Activated CD4-positive, alpha-beta T cell treated with anti-CD3 and anti-CD28 coated beads, Interleukin-2, Interleukin-6, amounts not matched to agents 100 ng/mL and 50 ng/mL, durations not matched to agents 16 hours and 8 hours (primary cell): ENCODE results near the gene M6PR.
"Not testable (repeated sequence)": the region's sequence is repeated elsewhere in the genome, so short reads cannot be mapped to it uniquely, and the experiment has no call there.

Source experiments
- DNase-seq: peaks from one replicate; pipeline ENCODE4 v3.0.0-alpha.2; 2020

The M6PR gene

GRCh38 chr12:8950702-8951478 lies 1.4 kb upstream of the M6PR start:
- no peak for DNase-seq

- DNase-seq, result no peak
These were observed 729 bp upstream of the M6PR start for GRCh38 chr12:8950221-8950527.

DNA sequence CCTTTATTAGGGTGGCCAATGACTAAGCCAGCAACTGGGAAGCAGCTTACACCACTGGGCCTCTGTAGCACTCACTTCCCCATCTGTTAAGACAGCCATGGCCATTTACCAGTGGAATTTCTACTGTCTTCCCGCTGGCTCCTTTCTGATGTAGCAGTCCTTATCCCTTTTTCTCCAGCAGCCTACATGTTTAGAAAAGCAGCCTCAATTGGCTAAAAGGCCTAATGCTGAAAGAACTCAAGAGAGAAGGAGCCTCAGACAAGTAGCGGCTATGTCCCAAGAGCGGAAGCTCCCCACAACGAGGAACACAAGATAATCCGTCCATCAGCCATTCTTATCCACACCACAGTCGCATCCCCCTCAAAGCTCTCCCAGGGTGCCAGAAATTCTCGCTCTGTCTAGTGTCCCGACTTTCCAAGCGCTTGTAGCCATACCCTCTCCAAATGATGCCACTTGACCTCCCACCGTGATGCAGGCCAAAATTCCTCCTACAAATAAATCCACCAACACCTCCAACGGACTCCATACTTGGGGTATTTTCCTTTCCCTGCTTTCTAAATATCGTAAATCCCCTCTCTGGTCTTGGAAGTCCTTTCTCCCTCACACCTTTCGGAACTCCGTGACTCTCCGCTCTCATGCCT lies 624 bp downstream of the M6PR start:
- peak; percentile 35 for DNase-seq

DNA sequence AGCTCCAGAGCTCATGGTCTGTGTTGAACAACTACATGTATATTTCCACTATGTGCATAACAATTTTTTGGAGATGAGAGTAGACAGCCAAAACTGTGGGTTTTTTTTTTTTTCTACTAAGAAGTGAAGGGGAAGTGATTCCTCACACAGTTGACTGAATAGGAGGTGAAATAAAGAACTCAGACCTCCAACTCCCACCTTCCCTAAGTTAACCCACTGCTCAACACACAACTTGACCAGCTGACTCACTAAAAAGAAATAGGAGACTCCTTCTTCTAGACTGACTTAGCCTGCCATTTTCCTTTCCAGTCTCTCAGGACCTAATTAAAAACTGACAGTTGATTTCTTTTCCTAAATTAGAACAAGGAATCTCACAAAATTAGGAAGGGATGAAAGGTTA lies 1.7 kb downstream of the M6PR start:
- no peak for DNase-seq

GRCh38 chr12:8946733-8947132 lies 2.7 kb downstream of the M6PR start:
- DNase-seq, result no peak

GRCh38 chr12:8943565-8944186 lies 5.8 kb downstream of the M6PR start:
- no peak for DNase-seq

DNA sequence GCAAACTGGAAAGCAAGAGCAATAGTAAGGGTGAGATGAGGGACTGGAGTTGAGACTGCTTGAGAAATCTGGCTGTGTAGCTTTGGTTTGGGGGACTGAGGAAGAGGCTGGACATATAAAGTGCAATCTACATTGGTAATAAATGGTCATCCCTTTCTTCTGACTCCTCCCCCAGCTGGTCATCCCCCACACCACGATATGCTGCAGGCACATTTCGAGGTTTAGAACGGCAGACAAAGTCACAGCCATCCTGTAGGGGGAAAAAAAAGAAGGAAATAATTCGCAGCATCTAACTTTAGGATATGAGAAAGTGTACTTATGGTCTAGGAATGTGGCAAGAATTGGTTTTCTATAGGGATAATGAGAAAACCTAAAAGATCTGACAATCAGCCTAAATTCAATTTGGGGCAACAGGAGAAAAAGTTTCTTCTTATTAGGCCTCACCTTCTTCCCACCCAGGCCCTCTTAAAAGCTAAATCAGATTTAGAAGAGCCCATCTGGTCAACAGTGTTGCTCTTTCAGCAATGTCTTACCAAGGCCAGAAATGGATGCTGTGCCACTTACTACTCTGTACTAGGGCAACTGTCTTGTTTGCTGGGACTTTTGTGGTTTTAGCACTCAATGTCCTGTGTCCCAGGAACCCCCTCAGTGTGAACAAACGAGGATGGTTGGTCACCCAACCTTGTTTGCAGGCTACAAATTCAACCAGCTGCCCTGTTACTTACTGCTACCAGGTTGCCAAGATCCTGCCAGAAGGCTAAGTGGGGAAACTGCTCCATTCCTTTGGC lies 7.6 kb downstream of the M6PR start:
- DNase-seq, result no peak

- DNase-seq, result not testable (repeated sequence)
These were observed 11.5 kb downstream of the M6PR start for GRCh38 chr12:8937842-8938442.

DNA sequence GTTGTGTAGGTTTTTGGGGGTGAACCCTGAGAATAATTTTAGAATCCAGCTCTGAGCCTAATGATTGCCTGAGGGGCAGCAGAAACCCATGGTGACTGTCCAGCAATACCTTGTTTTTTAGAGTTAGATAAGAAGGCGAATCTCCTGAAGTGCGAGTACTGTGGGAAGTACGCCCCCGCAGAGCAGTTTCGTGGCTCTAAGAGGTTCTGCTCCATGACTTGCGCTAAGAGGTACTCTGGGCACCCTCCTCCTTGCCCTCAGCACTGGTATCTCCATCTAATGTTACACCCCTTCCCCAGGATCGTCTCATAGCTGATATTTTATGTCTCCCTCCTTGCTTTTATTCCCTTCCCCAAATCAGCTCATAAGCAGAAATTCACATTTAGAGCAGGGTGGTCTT lies 12.7 kb downstream of the M6PR start:
- DNase-seq, result no peak

DNA sequence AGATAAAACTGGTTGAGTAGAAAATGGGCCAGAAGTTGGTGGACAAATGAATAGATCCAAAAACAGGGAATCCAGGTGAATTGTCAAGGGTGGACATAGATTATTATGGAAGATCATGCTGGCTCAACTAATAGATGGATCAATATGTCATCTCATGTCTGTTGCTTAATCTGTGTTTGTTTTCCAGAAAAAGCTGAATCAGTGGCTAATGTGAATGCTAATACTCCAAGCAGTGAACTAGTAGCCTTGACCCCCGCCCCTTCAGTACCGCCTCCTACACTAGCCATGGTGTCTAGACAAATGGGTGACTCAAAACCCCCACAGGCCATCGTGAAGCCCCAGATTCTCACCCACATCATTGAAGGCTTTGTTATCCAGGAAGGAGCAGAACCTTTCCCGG lies 15.4 kb downstream of the M6PR start:
- DNase-seq, result not testable (repeated sequence)

- not testable (repeated sequence) for DNase-seq
These were observed 17.0 kb downstream of the M6PR start for GRCh38 chr12:8932464-8932863.

- DNase-seq, result not testable (repeated sequence)
These were observed 18.7 kb downstream of the M6PR start for GRCh38 chr12:8930655-8931323.

DNA sequence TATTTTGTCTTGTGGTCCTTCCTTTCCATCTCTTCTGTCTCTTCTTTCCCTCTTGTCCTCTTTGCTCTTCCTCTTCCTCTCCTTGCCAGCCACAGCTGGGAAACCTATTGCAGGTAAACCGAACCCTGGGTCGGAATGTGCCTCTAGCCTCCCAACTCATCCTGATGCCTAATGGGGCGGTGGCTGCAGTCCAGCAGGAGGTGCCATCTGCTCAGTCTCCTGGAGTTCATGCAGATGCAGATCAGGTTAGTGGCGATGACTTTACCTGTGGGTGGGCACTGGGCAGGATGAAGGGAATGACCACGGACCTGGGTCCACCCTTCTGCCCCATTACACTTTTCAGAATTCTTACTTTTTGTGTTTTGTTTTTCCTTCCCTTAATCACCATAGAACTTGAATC lies 26.9 kb downstream of the M6PR start:
- DNase-seq, result no peak

- not testable (repeated sequence) for DNase-seq
These were observed 29.8 kb downstream of the M6PR start for GRCh38 chr12:8919643-8920042.

- no peak for DNase-seq
These were observed 31.7 kb downstream of the M6PR start for GRCh38 chr12:8917751-8918150.

DNA sequence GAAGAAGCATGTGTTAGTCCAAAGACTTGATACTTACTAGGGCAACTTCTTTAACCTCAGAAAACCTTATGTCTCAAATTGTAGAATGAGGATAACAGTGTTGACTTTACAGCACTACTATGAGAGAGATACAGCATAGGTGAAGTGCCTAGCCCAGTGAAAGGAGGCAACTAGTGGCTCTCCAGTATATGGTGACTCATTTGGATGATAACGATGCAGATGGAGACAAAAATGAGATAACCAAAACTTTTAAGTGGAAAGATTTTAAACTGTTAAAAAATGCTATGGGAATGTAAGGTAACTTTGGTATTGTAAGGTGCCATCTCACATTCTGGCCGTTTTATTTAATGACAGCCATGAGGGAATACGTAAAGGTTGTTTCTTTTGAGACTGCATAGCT lies 32.4 kb downstream of the M6PR start:
- no peak for DNase-seq

- DNase-seq, result no peak
These were observed 33.3 kb downstream of the M6PR start for GRCh38 chr12:8916154-8916553.

GRCh38 chr12:8914716-8915526 lies 34.5 kb downstream of the M6PR start:
- DNase-seq, result peak; percentile 58

DNA sequence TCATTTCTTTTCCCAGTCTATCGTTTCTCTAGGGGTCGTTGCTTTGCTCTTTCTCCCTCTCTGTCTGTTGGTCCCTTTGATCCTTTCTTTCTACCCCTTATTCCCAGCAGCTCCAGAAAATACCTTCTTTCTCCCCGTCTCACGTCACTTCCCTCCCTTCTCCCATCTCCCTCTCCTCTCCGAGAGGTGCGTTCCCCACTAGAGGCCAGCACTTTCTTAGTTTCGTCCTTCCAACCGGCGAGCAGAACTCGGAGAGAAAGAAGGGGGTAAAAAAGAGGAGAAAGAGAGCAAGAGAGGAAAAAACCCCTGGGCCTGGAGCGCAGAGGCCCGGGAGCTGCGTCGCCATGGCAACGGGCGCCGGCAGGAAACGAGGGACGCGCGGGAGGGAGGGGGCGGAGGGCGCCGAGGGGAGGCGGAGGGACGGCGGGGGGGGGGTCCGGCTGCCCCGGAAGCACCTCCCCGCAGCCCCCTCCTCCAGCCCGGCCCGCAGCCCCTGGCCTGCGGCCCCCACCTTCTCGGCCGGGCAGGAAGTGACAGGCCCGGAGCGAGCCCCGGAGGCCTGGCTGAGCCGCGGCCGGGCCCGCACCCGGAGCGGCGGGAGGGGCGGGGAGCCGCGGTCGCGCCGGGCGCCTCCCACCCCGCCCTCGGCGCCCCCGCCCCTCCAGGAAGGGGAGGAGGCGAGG lies 35.3 kb downstream of the M6PR start, which contains the start of gene PHC1:
Gene PHC1 (plus strand): TSS at position 477 of the 683 bp plus-strand sequence. CDS start 3,169 bp downstream, outside the sequence.
- DNase-seq, result peak; percentile 78

- no peak for DNase-seq
These were observed 35.8 kb downstream of the M6PR start for GRCh38 chr12:8913702-8914032.

DNA sequence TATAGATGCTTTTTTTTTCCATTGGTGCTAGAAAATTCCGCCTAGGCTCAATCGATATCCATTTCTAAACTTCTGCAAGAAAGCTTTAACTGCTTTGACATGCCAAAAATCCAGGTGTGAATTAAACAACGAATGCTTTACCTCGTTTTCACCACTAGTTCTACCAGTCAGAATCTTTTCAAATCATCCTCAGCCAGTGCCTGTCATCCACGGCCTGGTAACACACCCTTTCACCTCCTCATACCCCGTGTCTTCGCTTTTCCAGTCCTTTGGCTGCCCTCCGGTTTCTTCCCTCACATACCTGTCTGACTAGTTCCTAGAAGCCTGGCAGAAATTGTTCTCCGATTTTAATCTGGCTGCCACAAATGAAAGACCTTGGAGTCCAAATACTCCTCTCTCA lies 36.5 kb downstream of the M6PR start:
- no peak for DNase-seq
